GM13976 (cell line): ENCODE data around the gene RETREG3.

Source experiments
- DNase-seq: peaks from one replicate; pipeline ENCODE4 v3.0.0; 2012; ENCODE audit warnings: low spot score
- CTCF ChIP-seq: IDR thresholded peaks from 2 replicates; pipeline ENCODE4 v1.5.1; 2012; ENCODE audit warnings: borderline replicate concordance, mild to moderate bottlenecking; ENCODE audit not compliant: insufficient read depth; ENCODE audit errors: extremely low read depth, missing control alignments, control extremely low read depth
- in situ Hi-C: fragments of 300-500 bp; cut with MboI; formaldehyde crosslinking; loops from one replicate; pipeline ENCODE4 v1.12.0; 2022; ENCODE audit warnings: low sequenced_read_pairs, mixed read lengths, inconsistent platforms; ENCODE audit not compliant: unreplicated experiment

Gene RETREG3

GRCh38 chr17:42596386-42596785, 12.8 kb downstream of the RETREG3 start:
- TF ChIP-seq CTCF, result no peak
- DNase-seq, result no peak
- in situ Hi-C loops, result no loop called here

DNA sequence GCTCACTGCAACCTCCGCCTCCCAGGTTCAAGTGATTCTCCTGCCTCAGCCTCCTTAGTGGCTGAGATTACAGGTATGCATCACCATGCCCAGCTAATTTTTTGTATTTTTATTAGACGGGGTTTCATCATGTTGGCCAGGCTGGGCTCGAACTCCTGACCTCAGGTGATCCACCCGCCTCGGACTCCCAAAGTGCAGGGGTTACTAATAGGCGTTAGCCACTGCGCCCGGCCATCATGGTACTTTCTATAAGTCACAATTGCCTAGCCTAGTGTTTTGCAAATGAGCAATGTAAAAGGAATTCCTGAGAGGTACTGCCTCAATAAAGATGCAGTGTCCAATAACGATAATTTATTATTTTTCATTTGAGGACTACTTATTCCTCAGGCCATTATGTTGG, 17.8 kb downstream of the RETREG3 start:
- no peak for DNase-seq
- TF ChIP-seq CTCF, result no peak
- in situ Hi-C loops, result no loop called here

- TF ChIP-seq CTCF, result no peak
- in situ Hi-C loops, result no loop called here
Measured at GRCh38 chr17:42590886-42591285, 18.3 kb downstream of the RETREG3 start.

DNA sequence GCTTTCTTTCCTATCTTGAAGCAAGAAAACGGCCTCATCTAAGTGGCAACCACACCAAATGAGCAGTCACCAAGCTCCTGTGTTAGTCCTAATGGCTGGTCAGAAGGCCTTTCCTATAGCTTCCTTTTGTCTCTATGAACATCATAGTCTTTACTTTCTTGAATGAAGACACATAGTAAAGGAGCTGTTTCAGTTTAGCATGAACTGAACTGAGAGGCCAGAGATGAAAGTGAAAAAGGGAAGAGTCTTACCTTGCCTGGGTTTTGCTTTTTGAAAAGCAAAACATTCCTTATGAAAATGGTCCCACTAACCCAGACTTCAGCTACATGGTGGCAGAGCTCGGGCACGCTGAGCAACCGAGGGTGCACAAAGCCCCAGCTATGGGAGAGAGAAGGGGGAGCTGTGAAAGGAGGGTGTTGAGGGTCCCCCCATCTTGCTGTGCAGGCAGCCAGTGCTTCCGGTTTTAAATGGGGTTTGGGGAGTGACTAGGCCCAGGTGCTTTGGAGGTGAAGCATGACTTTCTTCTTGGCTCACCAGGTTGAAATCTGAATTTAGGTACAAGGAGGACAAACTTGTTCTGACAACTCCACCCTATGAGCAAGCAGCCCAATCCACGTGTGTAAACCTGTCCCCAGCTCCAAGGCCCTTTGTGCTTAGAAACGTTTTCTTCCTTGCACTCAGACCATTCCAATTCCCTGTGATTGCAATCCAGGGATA, 22.5 kb downstream of the RETREG3 start:
- no peak for TF ChIP-seq CTCF
- in situ Hi-C loops, result no loop called here

More at GRCh38 chr17:42590886-42591285, 18.3 kb downstream of the RETREG3 start:
- DNase-seq, result no peak

DNA sequence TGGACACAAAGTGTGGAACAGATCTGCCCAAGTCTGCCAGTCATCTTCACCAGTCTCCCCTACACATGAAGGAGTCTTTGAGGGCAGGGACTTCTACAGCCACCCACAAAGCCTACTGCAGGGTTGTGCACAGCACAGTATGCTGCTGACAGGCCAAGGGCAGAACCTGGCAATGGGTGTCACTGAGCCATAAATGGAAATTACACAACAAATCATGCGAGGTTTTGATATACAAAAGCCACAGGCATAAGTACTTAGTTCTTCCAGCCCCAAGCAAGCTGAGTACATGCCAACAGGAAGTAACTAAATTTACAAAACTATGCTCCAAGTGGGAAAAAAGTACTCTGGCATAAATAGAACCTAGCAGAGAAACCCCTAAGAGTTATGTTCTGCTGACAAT, 23.8 kb downstream of the RETREG3 start:
- in situ Hi-C loops, result no loop called here
- DNase-seq, result no peak
- TF ChIP-seq CTCF, result no peak

More for the DNA sequence above, 22.5 kb downstream of the RETREG3 start:
- peak; percentile 61 for DNase-seq

DNA sequence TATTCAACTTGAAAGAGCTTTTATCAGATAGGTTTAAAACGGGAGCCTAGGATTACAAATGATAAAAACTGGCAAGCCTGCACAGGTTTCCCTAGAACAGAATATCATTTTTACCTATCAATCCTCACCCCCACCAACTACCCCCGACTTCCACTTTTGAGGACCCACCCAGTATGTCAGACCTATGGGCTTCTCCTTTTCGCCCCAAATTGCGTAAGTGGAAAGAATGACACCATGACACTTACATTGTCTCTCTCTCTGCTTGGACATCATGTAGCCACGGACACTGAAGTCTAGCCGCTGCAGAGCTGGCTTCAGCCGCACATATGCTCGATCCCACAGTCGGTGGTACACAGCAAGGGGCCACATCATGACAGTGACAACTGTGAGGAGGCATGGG, 24.3 kb downstream of the RETREG3 start:
- no peak for DNase-seq
- in situ Hi-C loops, result no loop called here
- TF ChIP-seq CTCF, result no peak
